ENCODE results near the gene FGF11. TPM values are rescaled to one million over a fixed set of nuclear protein-coding genes. Genes with fewer than 3 reads are reported as not detected.

The FGF11 gene
- total and polyA plus RNA-seq, 8 donors = 0.37 to 15.6 (median 1.7) TPM; not detected in 4

GRCh38 chr17:7432296-7432695, 7.0 kb upstream of the FGF11 start:
- Histone ChIP-seq H3K27me3 (peaks cover 0 to 39% (median 2%) of the 10 kb centered on the region in 3 donors), H3K4me1 (peaks cover 7 to 28% (median 25%) of the 10 kb centered on the region in 4 donors), H3K27ac (no peak overlapping the region), H3K4me3 (no peak overlapping the region), H3K9me3 (no peaks in the 10 kb centered on the region), H3K36me3 (no peaks in the 10 kb centered on the region)
- 87 to 96% (median 93%) methylated on average over 11 of the region's 11 CpGs for WGBS, 5 donors
- intact Hi-C loops (cut with DNase I; ENCODE audit: low total_unique reads) = no loop called here
- TF ChIP-seq EP300 (IDR thresholded peaks at IDR 0.05) (no peak), POLR2A (IDR thresholded peaks at IDR 0.05) (no peak), CTCF (IDR thresholded peaks at IDR 0.05) (no peak)
- DNase-seq = no peak

- peaks cover 11 to 75% (median 34%) of the 10 kb centered on the region in 3 donors for H3K27me3 ChIP-seq
- H3K4me1 ChIP-seq = peaks cover 34 to 63% (median 60%) of the 10 kb centered on the region in 4 donors
- peak overlapping the region; percentile 47 to 62 (median 54) for H3K4me3 ChIP-seq
- no peaks in the 10 kb centered on the region for H3K9me3 ChIP-seq
- intact Hi-C loops (cut with DNase I; ENCODE audit: low total_unique reads) = loop anchor here (5.0 kb wide), 1 partner anchor 41 kb away; the partner anchor contains the start of gene ZBTB4
- 4 to 11% (median 5%) methylated on average over 30 to 49 of the region's 49 CpGs for WGBS, 5 donors
- peak overlapping the region; percentile 79 to 90 (median 84) for H3K27ac ChIP-seq
- no peaks in the 10 kb centered on the region for H3K36me3 ChIP-seq
- peak; percentile 53 to 82 for DNase-seq
- TF ChIP-seq POLR2AphosphoS5 (IDR thresholded peaks at IDR 0.05) = no peak
- TF ChIP-seq EP300 (IDR thresholded peaks at IDR 0.05) = no peak
- TF ChIP-seq POLR2A (IDR thresholded peaks at IDR 0.05) = no peak
Observed at GRCh38 chr17:7435676-7436555, 3.4 kb upstream of the FGF11 start.

GRCh38 chr17:7436556-7437368, 2.5 kb upstream of the FGF11 start:
- 4 to 13% (median 4%) methylated on average over 19 to 92 of the region's 92 CpGs for WGBS, 5 donors
- Histone ChIP-seq H3K36me3 (no peaks in the 10 kb centered on the region), H3K27ac (peak overlapping the region; percentile 79 to 90 (median 84)), H3K27me3 (peaks cover 11 to 84% (median 40%) of the 10 kb centered on the region in 3 donors), H3K4me3 (peak overlapping the region; percentile 47 to 62 (median 54)), H3K9me3 (no peaks in the 10 kb centered on the region), H3K4me1 (peaks cover 34 to 68% (median 63%) of the 10 kb centered on the region in 4 donors)
- TF ChIP-seq POLR2AphosphoS5 (IDR thresholded peaks at IDR 0.05) (peak; percentile 41 to 72 (median 67)), CTCF (IDR thresholded peaks at IDR 0.05) (peak in 5 of 7 experiments; percentile 48 to 92 (median 84)), EP300 (IDR thresholded peaks at IDR 0.05) (no peak)
- intact Hi-C loops (cut with DNase I; ENCODE audit: low total_unique reads) = loop anchor here (5.0 kb wide), 1 partner anchor 41 kb away; the partner anchor contains the start of gene ZBTB4
- DNase-seq = peak; percentile 90 to 95

- TF ChIP-seq CTCF (IDR thresholded peaks at IDR 0.05) = no peak
- TF ChIP-seq POLR2AphosphoS5 (IDR thresholded peaks at IDR 0.05) = no peak
- H3K4me1 ChIP-seq = peaks cover 34 to 68% (median 63%) of the 10 kb centered on the region in 4 donors
- DNase-seq = no peak
- intact Hi-C loops (cut with DNase I; ENCODE audit: low total_unique reads) = loop anchor here (5.0 kb wide), 1 partner anchor 40 kb away; the partner anchor contains the start of gene ZBTB4
- H3K36me3 ChIP-seq = no peaks in the 10 kb centered on the region
- 30 to 68% (median 36%) methylated on average over 11 to 31 of the region's 31 CpGs for WGBS, 5 donors
- H3K27ac ChIP-seq = peak overlapping the region; percentile 79 to 90 (median 84)
- H3K4me3 ChIP-seq = peak overlapping the region; percentile 47 to 62 (median 54)
- H3K27me3 ChIP-seq = peaks cover 11 to 88% (median 40%) of the 10 kb centered on the region in 3 donors
- H3K9me3 ChIP-seq = no peaks in the 10 kb centered on the region
Observed at GRCh38 chr17:7437369-7437863, 1.9 kb upstream of the FGF11 start.

Measured in stomach (tissue), 9 donors.